Ishikawa (cell line): ENCODE results near the gene MTSS2.

Experiments used
- CEBPB ChIP-seq: IDR thresholded peaks from 2 replicates; pipeline ENCODE4 v1.6.1; 2012
- CREB1 ChIP-seq: IDR thresholded peaks from 2 replicates; pipeline ENCODE4 v1.6.1; 2012; ENCODE audit warnings: low read depth
- EGR1 ChIP-seq: IDR thresholded peaks from 2 replicates; pipeline ENCODE4 v1.6.1; 2012
- EP300 ChIP-seq: IDR thresholded peaks from 2 replicates; pipeline ENCODE4 v1.6.1; 2012; ENCODE audit warnings: borderline replicate concordance
- FOXM1 ChIP-seq: IDR thresholded peaks from 2 replicates; pipeline ENCODE4 v1.6.1; 2012; ENCODE audit warnings: low read depth, borderline replicate concordance
- MAX ChIP-seq: IDR thresholded peaks from 2 replicates; pipeline ENCODE4 v1.6.1; 2012
- NFIC ChIP-seq: IDR thresholded peaks from 2 replicates; pipeline ENCODE4 v1.6.1; 2012
- RAD21 ChIP-seq: IDR thresholded peaks from 2 replicates; pipeline ENCODE4 v1.6.1; 2012; ENCODE audit warnings: low read depth
- REST ChIP-seq: IDR thresholded peaks from 2 replicates; pipeline ENCODE4 v1.6.1; 2012; ENCODE audit warnings: low read depth, mild to moderate bottlenecking
- TAF1 ChIP-seq: IDR thresholded peaks from 2 replicates; pipeline ENCODE4 v1.6.1; 2012; ENCODE audit warnings: low read depth, mild to moderate bottlenecking
- TCF12 ChIP-seq: IDR thresholded peaks from 2 replicates; pipeline ENCODE4 v1.6.1; 2012; ENCODE audit warnings: low read depth
- TEAD4 ChIP-seq: IDR thresholded peaks from 2 replicates; pipeline ENCODE4 v1.6.1; 2012
- YY1 ChIP-seq: IDR thresholded peaks from 2 replicates; pipeline ENCODE4 v1.6.1; 2012; ENCODE audit warnings: low read depth
- ZBTB7A ChIP-seq: IDR thresholded peaks from 2 replicates; pipeline ENCODE4 v1.6.1; 2012; ENCODE audit warnings: low read depth
- TF ChIP-seq, protein P1 (sequence below): IDR thresholded peaks from 2 replicates; pipeline ENCODE4 v1.6.1; 2012

MTSS2 gene

DNA sequence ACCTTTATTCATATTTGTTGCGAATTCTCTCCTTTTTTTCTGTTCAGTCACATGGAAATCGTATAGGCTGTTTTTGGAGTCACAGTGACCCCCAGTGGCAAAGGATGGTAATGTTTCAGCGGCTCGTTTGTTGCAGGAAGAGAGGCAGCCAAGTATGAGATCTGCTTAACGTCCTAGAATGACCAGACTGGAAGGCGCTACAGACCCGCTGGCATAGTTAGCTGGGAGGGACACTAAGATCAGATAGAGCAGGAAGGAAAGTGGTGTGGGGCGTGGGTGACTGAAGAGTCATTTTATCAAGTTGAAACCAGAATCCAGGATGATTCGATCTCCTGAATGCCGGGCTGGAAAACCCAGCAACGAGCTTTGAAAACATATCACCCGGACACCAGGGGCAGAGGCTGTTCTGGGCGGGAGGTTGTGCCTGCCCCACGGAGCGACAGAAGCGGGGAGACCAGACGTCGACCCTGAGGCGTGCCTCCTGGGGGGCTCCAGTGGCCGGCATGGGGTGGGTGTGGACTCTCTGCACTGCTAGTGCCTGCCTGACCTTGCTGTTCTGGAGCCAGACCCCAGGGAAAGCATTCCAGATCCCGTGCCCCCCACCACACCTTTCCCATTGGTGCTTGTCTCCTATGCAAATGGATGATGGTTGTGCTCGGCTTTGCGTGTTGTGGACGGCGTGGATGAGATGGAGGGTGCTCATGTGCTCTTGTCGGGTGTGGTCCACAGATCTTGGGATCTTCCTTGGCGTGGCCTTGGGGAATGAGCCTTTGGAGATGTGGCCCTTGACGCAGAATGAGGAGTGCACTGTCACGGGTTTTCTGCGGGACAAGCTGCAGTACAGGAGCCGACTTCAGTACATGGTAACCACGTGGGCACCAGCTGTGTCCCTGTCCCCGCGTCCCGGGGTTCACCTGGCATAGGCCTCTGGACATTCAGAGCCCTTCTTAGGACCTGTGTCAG, 31.8 kb downstream of the MTSS2 start:
- TF ChIP-seq RAD21 (peak; percentile 96), TAF1 (no peak), MAX (peak; percentile 21; the same call in 1 of the 2 replicates)

DNA sequence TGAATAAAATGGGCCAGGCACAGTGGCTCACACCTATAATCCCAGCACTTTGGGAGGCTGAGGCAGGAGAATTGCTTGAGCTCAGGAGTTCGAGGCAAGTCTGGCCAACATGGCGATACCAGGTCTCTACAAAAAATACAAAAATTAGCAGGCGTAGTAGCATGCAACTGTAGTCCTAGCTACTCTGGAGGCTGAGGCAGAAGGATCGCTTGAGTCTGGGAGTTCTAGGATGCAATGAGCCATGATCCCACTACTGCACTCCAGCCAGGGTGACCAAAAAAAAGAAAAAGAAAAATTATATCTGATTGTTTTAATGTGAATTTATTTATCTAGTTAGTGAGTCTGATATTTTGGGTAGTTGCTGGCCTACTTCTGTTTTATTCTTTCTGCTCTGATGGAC, 32.4 kb downstream of the MTSS2 start:
- no peak for TF ChIP-seq RAD21
- TF ChIP-seq REST, result no peak
- no peak for TF ChIP-seq EGR1
- TF ChIP-seq ZBTB7A, result no peak
- TF ChIP-seq, protein P1, sequence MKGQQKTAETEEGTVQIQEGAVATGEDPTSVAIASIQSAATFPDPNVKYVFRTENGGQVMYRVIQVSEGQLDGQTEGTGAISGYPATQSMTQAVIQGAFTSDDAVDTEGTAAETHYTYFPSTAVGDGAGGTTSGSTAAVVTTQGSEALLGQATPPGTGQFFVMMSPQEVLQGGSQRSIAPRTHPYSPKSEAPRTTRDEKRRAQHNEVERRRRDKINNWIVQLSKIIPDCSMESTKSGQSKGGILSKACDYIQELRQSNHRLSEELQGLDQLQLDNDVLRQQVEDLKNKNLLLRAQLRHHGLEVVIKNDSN, result no peak
- no peak for TF ChIP-seq CEBPB
- TF ChIP-seq TCF12, result no peak
- TF ChIP-seq CREB1, result no peak
- no peak for TF ChIP-seq FOXM1
- no peak for TF ChIP-seq MAX
- TF ChIP-seq EP300, result no peak
- no peak for TF ChIP-seq YY1
- TF ChIP-seq TAF1, result no peak
- no peak for TF ChIP-seq NFIC
- no peak for TF ChIP-seq TEAD4

DNA sequence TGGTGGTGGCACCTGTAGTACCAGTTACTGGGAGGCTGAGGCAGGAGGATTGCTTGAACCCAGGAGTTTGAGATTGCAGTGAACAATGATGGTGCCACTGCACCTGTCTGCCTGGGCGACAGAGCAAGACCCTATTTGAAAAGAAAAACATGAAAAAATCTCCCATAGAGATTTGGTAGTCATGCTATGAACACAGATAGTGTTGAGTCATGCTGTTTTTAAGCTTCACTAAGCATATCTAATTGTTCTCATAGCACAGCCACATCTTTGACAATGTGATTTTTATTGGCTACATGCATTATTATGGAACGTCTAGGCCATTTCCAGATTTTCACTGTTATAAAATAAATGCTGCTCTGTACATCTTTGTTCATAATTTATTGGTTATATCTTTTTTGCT, 33.5 kb downstream of the MTSS2 start:
- TF ChIP-seq CREB1 (no peak), EP300 (no peak), YY1 (no peak), REST (no peak), EGR1 (no peak), MAX (no peak), TEAD4 (no peak), TCF12 (no peak), NFIC (no peak), RAD21 (no peak), CEBPB (no peak), FOXM1 (no peak), ZBTB7A (no peak), TAF1 (no peak)
- TF ChIP-seq, protein P1, result no peak

- TF ChIP-seq NFIC, result no peak
- no peak for TF ChIP-seq FOXM1
- TF ChIP-seq EP300, result no peak
- TF ChIP-seq EGR1, result no peak
- TF ChIP-seq TAF1, result no peak
- no peak for TF ChIP-seq MAX
- no peak for TF ChIP-seq TCF12
- TF ChIP-seq TEAD4, result no peak
- TF ChIP-seq, protein P1, result no peak
- no peak; the same call in 1 of the 2 replicates for TF ChIP-seq RAD21
- TF ChIP-seq ZBTB7A, result no peak
- no peak for TF ChIP-seq CEBPB
- TF ChIP-seq REST, result no peak
- no peak for TF ChIP-seq YY1
- TF ChIP-seq CREB1, result no peak
Observed at GRCh38 chr16:70651524-70651923, 34.3 kb downstream of the MTSS2 start.
